Glutamatergic neuron (in vitro differentiated cells): Measurements from ENCODE around the gene UFL1. TPM values are rescaled to one million over a fixed set of nuclear protein-coding genes. Genes with fewer than 3 reads are reported as not detected.
A peak's percentile ranks its signal among the peaks of the same experiment; 100 is the strongest.
"Not testable (repeated sequence)": the region's sequence is repeated elsewhere in the genome, so short reads cannot be mapped to it uniquely, and the experiment has no call there.

Source experiments
- DNase-seq: peaks from one replicate; pipeline ENCODE4 v3.0.0; 2022
- H3K27ac Mint-ChIP-seq: one replicate; pipeline ENCODE4 v1.8.0; 2020; ENCODE audit warnings: mild to moderate bottlenecking, mixed read lengths, inconsistent platforms; ENCODE audit not compliant: unreplicated experiment
- H3K27me3 Mint-ChIP-seq: one replicate; pipeline ENCODE4 v1.8.0; 2020; ENCODE audit warnings: mild to moderate bottlenecking, moderate library complexity, mixed read lengths, inconsistent platforms; ENCODE audit not compliant: unreplicated experiment
- H3K36me3 Mint-ChIP-seq: one replicate; pipeline ENCODE4 v1.8.0; 2020; ENCODE audit warnings: mild to moderate bottlenecking, mixed read lengths, inconsistent platforms; ENCODE audit not compliant: unreplicated experiment
- H3K4me1 Mint-ChIP-seq: one replicate; pipeline ENCODE4 v1.8.0; 2020; ENCODE audit warnings: mild to moderate bottlenecking, low read depth, mixed read lengths, inconsistent platforms; ENCODE audit not compliant: unreplicated experiment
- H3K4me3 Mint-ChIP-seq: one replicate; pipeline ENCODE4 v1.8.0; 2020; ENCODE audit warnings: mild to moderate bottlenecking, mixed read lengths, inconsistent platforms; ENCODE audit not compliant: unreplicated experiment
- H3K9me3 Mint-ChIP-seq: one replicate; pipeline ENCODE4 v1.8.0; 2020; ENCODE audit warnings: mild to moderate bottlenecking, moderate library complexity, mixed read lengths, inconsistent platforms; ENCODE audit not compliant: unreplicated experiment
- CTCF ChIP-seq: fragments of 200-600 bp; sonication (generic); IDR thresholded peaks from one replicate; pipeline ENCODE4 v1.5.0; 2021; ENCODE audit not compliant: partially characterized antibody, unreplicated experiment
- long read RNA-seq: library from polyadenylated mRNA; unstranded; transcript quantifications from one replicate; pipeline ENCODE4 v2.0.0, GENCODE V29; 2020; ENCODE audit not compliant: unreplicated experiment
- total RNA-seq: library from RNA; stranded (reverse); fragmentation: NEBNext Ultra II Directional; extraction: Animal tissue kit (Norgen Biotek cat#: 25700); gene quantifications from one replicate; pipeline ENCODE4 v1.2.1, GENCODE V29; 2021; ENCODE audit not compliant: unreplicated experiment

Gene UFL1
- 7.4 TPM for total RNA-seq
- long read RNA-seq, full-length matches to known transcripts = 1 of 6 reads
- long read RNA-seq, partial matches to known transcripts = 4 of 6 reads
- long read RNA-seq, other reads (novel, unspliced or antisense) = 1 of 6 reads

DNA sequence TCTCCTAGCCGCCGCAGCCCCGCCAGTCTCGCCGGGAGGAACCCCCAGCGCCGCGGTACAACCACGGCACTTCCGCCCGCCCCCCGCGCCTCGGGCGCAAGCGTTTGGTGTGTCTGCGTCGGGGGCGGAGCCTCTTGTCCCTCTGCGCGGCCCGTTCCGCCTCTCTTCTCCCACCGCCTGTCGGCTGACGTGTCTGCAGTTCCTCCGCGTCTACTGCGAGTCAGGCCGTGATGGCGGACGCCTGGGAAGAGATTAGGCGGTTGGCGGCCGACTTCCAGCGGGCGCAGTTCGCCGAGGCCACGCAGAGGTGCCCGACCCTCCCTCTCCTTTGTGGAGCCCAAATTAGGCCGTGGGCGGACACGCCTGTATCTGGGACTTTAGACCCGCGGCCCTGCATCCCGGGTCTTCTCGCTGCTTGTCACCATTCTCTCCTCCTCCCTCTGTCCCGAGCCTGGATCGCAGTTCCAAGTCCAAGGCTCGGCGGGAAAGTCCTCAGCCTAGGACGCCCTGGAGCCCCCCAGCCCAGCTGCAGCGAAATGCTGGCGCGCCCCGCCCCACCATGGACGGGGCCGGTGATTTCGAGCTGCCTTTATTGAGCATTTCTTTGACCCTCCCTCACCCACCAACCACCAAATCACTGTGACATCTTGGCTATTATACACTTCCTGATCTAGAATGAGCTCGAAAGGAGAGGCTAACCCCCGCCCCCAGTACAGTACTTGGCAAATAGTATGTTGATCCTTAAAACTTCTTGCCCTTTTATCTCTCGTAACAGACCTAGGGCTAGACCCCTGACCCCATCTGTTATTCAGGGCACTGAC lies at the start of gene UFL1:
TSS of gene UFL1 (plus strand) at position 163 of the 821 bp plus-strand sequence. CDS start at position 231, 68 bp downstream.
- Mint-ChIP-seq H3K36me3 (no peaks in the 10 kb centered on the region), H3K27ac (peak within 1 kb of the TSS; percentile 99), H3K27me3 (peaks cover 8% of the 10 kb centered on the region), H3K9me3 (peaks cover 9% of the 10 kb centered on the region), H3K4me3 (peak within 1 kb of the TSS; percentile 98), H3K4me1 (peaks cover 11% of the 10 kb centered on the region)
- TF ChIP-seq CTCF = no peak
- DNase-seq = peak; percentile 95

DNA sequence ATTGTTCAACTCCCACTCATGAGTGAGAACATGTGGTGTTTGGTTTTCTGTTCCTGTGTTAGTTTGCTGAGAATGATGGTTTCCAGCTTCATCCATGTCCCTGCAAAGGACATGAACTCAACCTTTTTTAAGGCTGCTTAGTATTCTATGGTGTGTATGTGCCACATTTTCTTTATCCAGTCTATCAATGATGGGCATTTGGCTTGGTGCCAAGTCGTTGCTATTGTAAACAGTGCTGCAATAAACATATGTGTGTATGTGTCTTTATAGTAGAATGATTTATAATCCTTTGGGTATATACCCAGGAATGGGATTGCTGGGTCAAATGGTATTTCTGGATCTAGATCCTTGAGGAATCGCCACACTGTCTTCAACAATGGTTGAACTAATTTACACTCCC lies 49.3 kb upstream of the UFL1 start:
- not testable (repeated sequence) for H3K27ac Mint-ChIP-seq, DNase-seq, H3K9me3 Mint-ChIP-seq, H3K4me1 Mint-ChIP-seq, H3K27me3 Mint-ChIP-seq, H3K4me3 Mint-ChIP-seq
- peaks cover 11% of the 10 kb centered on the region for H3K36me3 Mint-ChIP-seq

DNA sequence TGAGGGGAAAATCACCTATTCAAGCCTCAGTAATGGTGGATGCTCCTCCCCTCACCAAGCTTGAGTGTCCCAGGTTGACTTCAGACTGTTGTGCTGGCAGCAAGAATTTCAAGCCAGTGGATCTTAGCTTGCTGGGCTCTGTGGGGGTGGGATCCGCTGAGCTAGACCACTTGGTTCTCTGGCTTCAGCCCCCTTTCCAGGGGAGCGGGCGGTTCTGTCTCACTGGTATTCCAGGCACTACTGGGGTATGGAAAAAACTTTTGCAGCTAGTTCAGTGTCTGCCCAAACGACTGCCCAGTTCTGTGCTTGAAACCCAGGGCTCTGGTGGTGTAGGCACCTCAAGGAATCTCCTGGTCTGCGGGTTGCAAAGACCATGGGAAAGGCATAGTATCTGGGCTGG lies 42.9 kb upstream of the UFL1 start:
- peaks cover 7% of the 10 kb centered on the region for H3K9me3 Mint-ChIP-seq
- H3K27me3 Mint-ChIP-seq = peaks cover 3% of the 10 kb centered on the region
- TF ChIP-seq CTCF = no peak
- H3K4me3 Mint-ChIP-seq = no peak overlapping the region
- peaks cover 18% of the 10 kb centered on the region for H3K36me3 Mint-ChIP-seq
- DNase-seq = no peak
- H3K4me1 Mint-ChIP-seq = no peaks in the 10 kb centered on the region
- no peak overlapping the region for H3K27ac Mint-ChIP-seq

DNA sequence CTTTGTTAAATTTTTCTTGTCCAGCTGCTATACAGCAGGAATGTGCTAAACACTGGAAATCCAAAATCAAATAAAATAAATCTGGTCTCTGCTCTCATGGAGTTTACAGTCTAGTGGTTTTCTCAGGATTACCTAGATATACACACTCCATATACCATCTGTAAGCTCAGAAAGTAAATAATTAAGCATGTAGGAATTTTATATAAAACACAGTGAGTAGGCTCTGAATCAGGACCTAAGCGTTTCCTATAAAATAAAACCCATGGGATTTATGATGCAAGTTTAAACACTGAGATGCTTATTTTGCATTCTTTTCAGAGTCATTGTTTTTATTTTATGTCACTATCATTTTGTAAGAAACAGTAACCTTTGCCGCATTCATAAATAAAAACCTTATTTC lies 29.7 kb upstream of the UFL1 start:
- Mint-ChIP-seq H3K4me3 (no peak overlapping the region), H3K27me3 (no peaks in the 10 kb centered on the region), H3K4me1 (no peaks in the 10 kb centered on the region), H3K27ac (no peak overlapping the region), H3K36me3 (peaks cover 29% of the 10 kb centered on the region), H3K9me3 (peaks cover 12% of the 10 kb centered on the region)
- DNase-seq = no peak
- no peak for TF ChIP-seq CTCF

GRCh38 chr6:96499781-96500180 lies 21.8 kb upstream of the UFL1 start:
- Mint-ChIP-seq H3K4me3 (no peak overlapping the region), H3K27me3 (peaks cover 4% of the 10 kb centered on the region), H3K36me3 (peaks cover 43% of the 10 kb centered on the region), H3K9me3 (peaks cover 14% of the 10 kb centered on the region), H3K27ac (no peak overlapping the region), H3K4me1 (no peaks in the 10 kb centered on the region)
- TF ChIP-seq CTCF = no peak
- DNase-seq = no peak
